Body of pancreas (tissue), 4 donors: ENCODE results near the gene PDE1C.

Experiments
- POLR2A ChIP-seq, 3 donors: fragments of 450-650 bp; IDR thresholded peaks; one replicate each; pipeline ENCODE4 v1.6.1; 2016; ENCODE audit warnings: antibody characterized with exemption in 3 of 3, mild to moderate bottlenecking in 2 of 3
- TF ChIP-seq, protein P1 (sequence below), 7 experiments: fragments of 450-650 bp in 4 of 7; fragments of 200-600 bp in 3 of 7; sonication (generic) in 3 of 7; IDR thresholded peaks; one replicate each; pipeline ENCODE4 v1.5.1; 2016 to 2019; ENCODE audit warnings: antibody characterized with exemption in 7 of 7

- TF ChIP-seq, protein P1, sequence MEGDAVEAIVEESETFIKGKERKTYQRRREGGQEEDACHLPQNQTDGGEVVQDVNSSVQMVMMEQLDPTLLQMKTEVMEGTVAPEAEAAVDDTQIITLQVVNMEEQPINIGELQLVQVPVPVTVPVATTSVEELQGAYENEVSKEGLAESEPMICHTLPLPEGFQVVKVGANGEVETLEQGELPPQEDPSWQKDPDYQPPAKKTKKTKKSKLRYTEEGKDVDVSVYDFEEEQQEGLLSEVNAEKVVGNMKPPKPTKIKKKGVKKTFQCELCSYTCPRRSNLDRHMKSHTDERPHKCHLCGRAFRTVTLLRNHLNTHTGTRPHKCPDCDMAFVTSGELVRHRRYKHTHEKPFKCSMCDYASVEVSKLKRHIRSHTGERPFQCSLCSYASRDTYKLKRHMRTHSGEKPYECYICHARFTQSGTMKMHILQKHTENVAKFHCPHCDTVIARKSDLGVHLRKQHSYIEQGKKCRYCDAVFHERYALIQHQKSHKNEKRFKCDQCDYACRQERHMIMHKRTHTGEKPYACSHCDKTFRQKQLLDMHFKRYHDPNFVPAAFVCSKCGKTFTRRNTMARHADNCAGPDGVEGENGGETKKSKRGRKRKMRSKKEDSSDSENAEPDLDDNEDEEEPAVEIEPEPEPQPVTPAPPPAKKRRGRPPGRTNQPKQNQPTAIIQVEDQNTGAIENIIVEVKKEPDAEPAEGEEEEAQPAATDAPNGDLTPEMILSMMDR (IDR thresholded peaks at IDR 0.05) = no peak
- TF ChIP-seq POLR2A (IDR thresholded peaks at IDR 0.05) = no peak
These were observed 170.8 kb downstream of the PDE1C start for GRCh38 chr7:31899356-31899927.
